OCI-LY3 (cell line): Measurements from ENCODE around the gene DCPS.

Source experiments
- H2AFZ ChIP-seq: fragments of 200-600, 300-600 bp; shearing (Covaris generic); 2 replicates; pipeline ENCODE4 v1.6.0; 2014; ENCODE audit warnings: antibody characterized with exemption, low read depth, low read length
- H3K27ac ChIP-seq: fragments of 200-600, 300-600 bp; sonication (generic); 2 replicates; pipeline ENCODE4 v1.5.1; 2014; ENCODE audit warnings: mild to moderate bottlenecking, low read length, moderate library complexity, mixed read lengths
- H3K27me3 ChIP-seq: fragments of 200-600, 300-600 bp; sonication (generic); 2 replicates; pipeline ENCODE4 v1.6.1; 2014; ENCODE audit warnings: low read depth, low read length, mixed read lengths
- H3K36me3 ChIP-seq: fragments of 200-600, 300-600 bp; sonication (generic); replicated peaks from 2 replicates; pipeline ENCODE3; 2014; ENCODE audit warnings: low read depth, low read length, mixed read lengths
- H3K4me1 ChIP-seq: fragments of 300-600, 200-600 bp; sonication (generic); 2 replicates; pipeline ENCODE4 v1.6.1; 2014; ENCODE audit warnings: low read length, mixed read lengths
- H3K4me2 ChIP-seq: fragments of 200-600, 300-600 bp; sonication (generic); 2 replicates; pipeline ENCODE4 v1.6.1; 2014; ENCODE audit warnings: low read length, mixed read lengths
- H3K4me3 ChIP-seq: fragments of 300-600, 200-600 bp; sonication (generic); 2 replicates; pipeline ENCODE4 v1.5.1; 2014; ENCODE audit warnings: antibody characterized with exemption, mild to moderate bottlenecking, low read length, moderate library complexity
- H3K79me2 ChIP-seq: fragments of 300-600, 200-600 bp; shearing (Covaris generic); 2 replicates; pipeline ENCODE4 v1.6.1; 2014; ENCODE audit warnings: mild to moderate bottlenecking, low read length, mixed read lengths
- H3K9ac ChIP-seq: fragments of 300-600, 200-600 bp; shearing (Covaris generic); 2 replicates; pipeline ENCODE4 v1.6.0; 2014; ENCODE audit warnings: mild to moderate bottlenecking, low read length, moderate library complexity
- H3K9me3 ChIP-seq: fragments of 200-600, 300-600 bp; shearing (Covaris generic); 2 replicates; pipeline ENCODE4 v1.6.1; 2014; ENCODE audit warnings: low read length, mixed read lengths; ENCODE audit not compliant: insufficient read depth
- H4K20me1 ChIP-seq: fragments of 200-600, 300-600 bp; sonication (generic); 2 replicates; pipeline ENCODE4 v1.6.1; 2016; ENCODE audit warnings: low read length, mixed read lengths; ENCODE audit not compliant: insufficient read depth
- EZH2phosphoT487 ChIP-seq: fragments of 200-600 bp; shearing (Covaris generic); IDR thresholded peaks from 2 replicates; pipeline ENCODE4 v1.6.1; 2018; ENCODE audit warnings: antibody characterized with exemption, mixed run types, low read depth
- TF ChIP-seq, protein P1 (sequence below): fragments of 200-600, 300-600 bp; sonication (generic); IDR thresholded peaks from 2 replicates; pipeline ENCODE4 v1.5.1; 2014; ENCODE audit warnings: antibody characterized with exemption, low read length, low read depth

The DCPS gene

DNA sequence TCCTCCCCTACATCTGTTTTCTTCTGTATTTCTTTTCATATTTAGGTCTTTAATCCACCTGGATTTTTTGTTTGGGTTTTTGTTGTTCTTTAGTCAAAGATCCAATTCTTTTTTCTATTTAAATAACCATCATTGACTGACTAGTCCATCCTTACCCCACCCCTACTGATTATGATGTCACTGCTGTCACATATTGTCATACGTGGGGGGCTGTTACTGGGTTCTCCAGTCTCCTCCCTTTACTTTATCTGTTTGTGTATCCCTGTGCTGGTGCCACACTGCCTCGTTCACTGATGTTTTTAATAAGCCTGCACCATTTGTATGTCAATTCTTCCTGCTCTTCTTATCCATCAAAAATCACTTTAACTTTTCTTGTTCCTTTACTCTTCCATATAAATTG lies 6.9 kb upstream of the DCPS start:
- TF ChIP-seq, protein P1, sequence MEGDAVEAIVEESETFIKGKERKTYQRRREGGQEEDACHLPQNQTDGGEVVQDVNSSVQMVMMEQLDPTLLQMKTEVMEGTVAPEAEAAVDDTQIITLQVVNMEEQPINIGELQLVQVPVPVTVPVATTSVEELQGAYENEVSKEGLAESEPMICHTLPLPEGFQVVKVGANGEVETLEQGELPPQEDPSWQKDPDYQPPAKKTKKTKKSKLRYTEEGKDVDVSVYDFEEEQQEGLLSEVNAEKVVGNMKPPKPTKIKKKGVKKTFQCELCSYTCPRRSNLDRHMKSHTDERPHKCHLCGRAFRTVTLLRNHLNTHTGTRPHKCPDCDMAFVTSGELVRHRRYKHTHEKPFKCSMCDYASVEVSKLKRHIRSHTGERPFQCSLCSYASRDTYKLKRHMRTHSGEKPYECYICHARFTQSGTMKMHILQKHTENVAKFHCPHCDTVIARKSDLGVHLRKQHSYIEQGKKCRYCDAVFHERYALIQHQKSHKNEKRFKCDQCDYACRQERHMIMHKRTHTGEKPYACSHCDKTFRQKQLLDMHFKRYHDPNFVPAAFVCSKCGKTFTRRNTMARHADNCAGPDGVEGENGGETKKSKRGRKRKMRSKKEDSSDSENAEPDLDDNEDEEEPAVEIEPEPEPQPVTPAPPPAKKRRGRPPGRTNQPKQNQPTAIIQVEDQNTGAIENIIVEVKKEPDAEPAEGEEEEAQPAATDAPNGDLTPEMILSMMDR: no peak
- TF ChIP-seq EZH2phosphoT487: no peak
- Histone ChIP-seq H3K9me3 (no peaks in the 10 kb centered on the region), H2AFZ (no peak overlapping the region), H3K9ac (no peak overlapping the region), H3K27ac (no peak overlapping the region), H3K4me2 (no peak overlapping the region), H3K36me3 (peaks cover 16% of the 10 kb centered on the region), H4K20me1 (no peaks in the 10 kb centered on the region), H3K27me3 (no peaks in the 10 kb centered on the region), H3K4me1 (peaks cover 15% of the 10 kb centered on the region), H3K79me2 (no peaks in the 10 kb centered on the region), H3K4me3 (no peak overlapping the region)

DNA sequence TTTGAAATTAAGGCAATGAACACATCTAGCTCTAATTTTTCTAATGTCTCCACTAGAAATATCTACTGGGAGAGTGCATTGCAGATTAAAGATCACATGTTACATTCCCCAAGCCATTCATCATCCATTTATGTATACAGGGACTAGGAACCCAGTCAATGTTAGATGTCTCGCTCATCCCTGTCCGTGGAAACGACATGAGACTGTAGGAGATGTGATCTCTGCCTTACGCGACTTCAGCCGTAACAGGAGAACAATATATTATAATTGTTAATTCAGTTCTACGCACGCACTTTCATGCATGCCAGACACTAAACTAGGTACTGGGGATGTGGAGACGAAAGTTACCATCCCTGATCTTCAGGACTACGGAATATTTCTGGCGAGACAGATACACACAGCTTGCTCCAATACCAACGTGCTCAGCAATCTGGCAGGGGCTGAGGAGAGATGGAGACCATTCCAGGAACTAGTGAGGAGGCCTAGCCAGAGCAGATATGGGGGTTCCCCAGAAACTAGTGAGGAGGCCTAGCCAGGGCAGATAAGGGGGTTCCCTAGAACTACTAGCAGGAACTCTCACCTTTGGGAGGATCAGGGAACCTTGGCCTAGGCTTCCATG lies 706 bp downstream of the DCPS start:
- Histone ChIP-seq H3K9ac (peak overlapping the region; percentile 96), H3K9me3 (no peaks in the 10 kb centered on the region), H2AFZ (peak overlapping the region; percentile 88), H3K36me3 (peaks cover 21% of the 10 kb centered on the region), H4K20me1 (peaks cover 5% of the 10 kb centered on the region; the same call in 1 of the 2 replicates), H3K4me1 (peaks cover 19% of the 10 kb centered on the region), H3K27me3 (no peaks in the 10 kb centered on the region), H3K79me2 (peaks cover 41% of the 10 kb centered on the region), H3K4me2 (peak overlapping the region; percentile 74), H3K4me3 (peak overlapping the region; percentile 83), H3K27ac (peak overlapping the region; percentile 76)
- TF ChIP-seq EZH2phosphoT487: no peak
- TF ChIP-seq, protein P1: no peak

DNA sequence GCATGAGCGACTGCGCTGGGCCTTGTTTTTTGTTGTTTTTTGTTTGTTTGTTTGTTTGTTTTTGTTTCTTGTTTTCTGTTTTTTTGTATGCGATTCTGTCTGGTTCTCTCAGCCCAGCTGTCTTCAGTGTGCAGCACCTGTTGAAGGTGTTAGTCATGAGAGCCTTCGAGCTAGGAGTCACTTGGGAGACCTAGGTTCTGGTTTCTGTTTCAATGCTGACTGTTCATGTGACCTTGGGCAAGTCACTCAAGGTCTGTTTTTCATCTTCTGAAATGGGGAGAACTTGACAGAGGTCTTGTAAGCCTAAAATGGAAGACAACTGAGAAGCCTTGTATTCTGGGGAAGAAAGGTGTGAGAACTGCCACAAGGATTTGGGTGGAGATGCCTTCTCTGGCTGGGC lies 1.8 kb downstream of the DCPS start:
- Histone ChIP-seq H3K79me2 (peaks cover 41% of the 10 kb centered on the region), H2AFZ (no peak overlapping the region), H4K20me1 (peaks cover 14% of the 10 kb centered on the region), H3K4me1 (peaks cover 29% of the 10 kb centered on the region), H3K9ac (no peak overlapping the region), H3K9me3 (no peaks in the 10 kb centered on the region), H3K4me3 (peak overlapping the region; percentile 40), H3K27ac (peak overlapping the region; percentile 50), H3K4me2 (peak overlapping the region; percentile 67), H3K27me3 (no peaks in the 10 kb centered on the region), H3K36me3 (peaks cover 18% of the 10 kb centered on the region)
- TF ChIP-seq EZH2phosphoT487: no peak
- TF ChIP-seq, protein P1: no peak

DNA sequence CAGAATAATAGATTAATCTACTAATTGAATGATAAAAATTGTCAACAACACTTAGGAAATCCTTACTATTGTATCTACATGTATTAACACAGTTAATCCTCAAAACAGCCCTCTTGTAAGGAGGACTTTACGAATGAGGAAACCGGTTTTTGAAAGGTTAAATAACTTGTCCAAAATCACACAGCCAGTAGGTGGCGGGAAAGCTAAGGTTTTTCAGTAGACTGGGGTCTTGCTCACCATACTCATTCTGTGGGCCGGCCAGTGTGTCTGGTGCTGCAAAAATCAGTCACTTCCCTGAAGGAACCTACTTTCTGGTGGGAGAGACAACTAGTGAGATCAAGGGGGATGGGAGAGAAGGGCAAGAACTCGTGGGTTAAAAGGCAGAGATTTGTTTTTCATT lies 3.8 kb downstream of the DCPS start:
- no peak overlapping the region for H3K9ac ChIP-seq
- peaks cover 46% of the 10 kb centered on the region for H3K4me1 ChIP-seq
- no peak overlapping the region for H3K27ac ChIP-seq
- H3K9me3 ChIP-seq: no peaks in the 10 kb centered on the region
- H2AFZ ChIP-seq: no peak overlapping the region
- no peak overlapping the region for H3K4me3 ChIP-seq
- no peaks in the 10 kb centered on the region for H3K27me3 ChIP-seq
- H3K79me2 ChIP-seq: peaks cover 41% of the 10 kb centered on the region
- H4K20me1 ChIP-seq: peaks cover 24% of the 10 kb centered on the region
- TF ChIP-seq, protein P1: peak; percentile 56
- TF ChIP-seq EZH2phosphoT487: no peak
- no peak overlapping the region for H3K4me2 ChIP-seq
- H3K36me3 ChIP-seq: peaks cover 29% of the 10 kb centered on the region
